PC-9 (cell line): ENCODE measurements around the gene ITPKA. TPM values are rescaled to one million over a fixed set of nuclear protein-coding genes. Genes with fewer than 3 reads are reported as not detected.

Experiments used
- BruUV-seq: library from RNA; stranded (reverse); fragments of 400-500 nt; replicated peaks from 2 replicates; lab custom pipeline; 2021; lab: Mats Ljungman, UMichigan
- CTCF ChIA-PET: fragments of 300-600 bp; sonication (Branson Sonifier 250); formaldehyde crosslinking; loops from one replicate; lab custom pipeline; 2022; ENCODE audit warnings: antibody characterized with exemption; lab: Charles Lee
- POLR2A ChIA-PET: fragments of 300-600 bp; sonication (Branson Sonifier 250); formaldehyde crosslinking; loops from one replicate; lab custom pipeline; 2022; ENCODE audit warnings: antibody characterized with exemption; ENCODE audit not compliant: unreplicated experiment; lab: Charles Lee
- DNase-seq, 2 experiments: peaks; one replicate each; pipeline versions ENCODE4 v3.0.0 to v3.0.0-alpha.2; 2015 to 2022; ENCODE audit warnings: mixed read lengths in 1 of 2
- H2AFZ ChIP-seq: fragments of 200-600 bp; sonication (generic); 2 replicates; pipeline ENCODE4 v1.8.1; 2017; ENCODE audit warnings: antibody characterized with exemption
- H3F3A ChIP-seq: fragments of 200-600 bp; sonication (generic); 2 replicates; pipeline ENCODE4 v1.8.1; 2017; ENCODE audit warnings: antibody characterized with exemption, mild to moderate bottlenecking, low read depth; ENCODE audit not compliant: insufficient read depth
- H3K27ac ChIP-seq: fragments of 200-600 bp; sonication (generic); 2 replicates; pipeline ENCODE4 v1.6.1; 2016; ENCODE audit warnings: mixed run types
- H3K27me3 ChIP-seq: fragments of 200-600 bp; sonication (generic); 2 replicates; pipeline ENCODE4 v1.6.1; 2016; ENCODE audit warnings: low read depth, mixed run types; ENCODE audit not compliant: insufficient read depth
- H3K36me3 ChIP-seq: fragments of 200-600 bp; sonication (generic); 2 replicates; pipeline ENCODE4 v1.6.1; 2016; ENCODE audit warnings: low read depth, mixed run types
- H3K4me1 ChIP-seq: fragments of 200-600 bp; sonication (generic); replicated peaks from 2 replicates; pipeline ENCODE4 v1.6.1; 2016; ENCODE audit warnings: mixed run types; ENCODE audit not compliant: insufficient read depth
- H3K4me2 ChIP-seq: fragments of 200-600 bp; sonication (generic); 2 replicates; pipeline ENCODE4 v1.6.1; 2017; ENCODE audit warnings: mixed run types
- H3K4me3 ChIP-seq: fragments of 200-600 bp; sonication (generic); 2 replicates; pipeline ENCODE4 v1.6.1; 2016; ENCODE audit warnings: mixed run types
- H3K79me2 ChIP-seq: fragments of 200-600 bp; sonication (generic); 2 replicates; pipeline ENCODE4 v1.6.1; 2017; ENCODE audit warnings: low read depth, mixed run types
- H3K9me2 ChIP-seq: fragments of 200-600 bp; sonication (generic); 2 replicates; pipeline ENCODE4 v1.8.1; 2017; ENCODE audit warnings: mild to moderate bottlenecking; ENCODE audit not compliant: insufficient read depth
- H3K9me3 ChIP-seq: fragments of 200-600 bp; sonication (generic); 2 replicates; pipeline ENCODE4 v1.8.1; 2016; ENCODE audit warnings: low read depth; ENCODE audit not compliant: insufficient read depth
- H4K20me1 ChIP-seq: fragments of 200-600 bp; sonication (generic); 2 replicates; pipeline ENCODE4 v1.8.1; 2017; ENCODE audit not compliant: insufficient read depth
- EZH2 ChIP-seq: fragments of 200-600 bp; sonication (generic); IDR thresholded peaks from 2 replicates; pipeline ENCODE4 v1.8.0; 2017; ENCODE audit warnings: antibody characterized with exemption, low read depth
- intact Hi-C: fragments of 100-400 bp; cut with micrococcal nuclease; formaldehyde crosslinking; loops from one replicate; pipeline ENCODE4 v1.10.0; 2022; ENCODE audit not compliant: unreplicated experiment
- total RNA-seq: library from RNA; stranded (reverse); gene quantifications from 2 replicates; pipeline ENCODE4 v1.2.3, GENCODE V29; 2021
- TF ChIP-seq, protein P1 (sequence below): fragments of 200-600 bp; sonication (generic); conservative IDR thresholded peaks from 2 replicates; pipeline ENCODE4 v1.6.1; 2017; ENCODE audit warnings: mixed run types, antibody characterized with exemption, mild to moderate bottlenecking, moderate library complexity

Gene ITPKA
- total RNA-seq, 1 experiment from 2014 or later: 5.3 TPM

DNA sequence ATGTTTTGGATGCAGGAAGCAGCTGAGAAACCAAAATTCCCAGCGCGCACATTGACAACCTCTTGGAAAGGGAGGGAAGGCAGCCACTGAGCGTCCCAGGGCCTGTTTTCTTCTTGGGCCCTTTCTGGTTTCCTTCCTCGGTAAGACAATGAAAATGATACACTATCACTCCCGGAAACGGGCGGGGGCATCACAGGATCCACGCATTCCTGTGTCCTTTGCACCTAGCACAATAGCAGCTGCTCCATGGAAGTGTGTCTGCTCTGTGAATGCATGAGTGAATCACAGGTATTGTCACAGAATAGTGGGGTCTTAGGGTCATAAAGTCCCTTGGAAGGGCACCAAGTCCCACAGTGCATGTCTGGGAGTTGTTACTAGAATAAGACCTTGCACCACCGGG lies 6.3 kb upstream of the ITPKA start:
- Histone ChIP-seq H3K36me3 (no peaks in the 10 kb centered on the region), H3K27me3 (no peaks in the 10 kb centered on the region), H3F3A (no peaks in the 10 kb centered on the region; the same call in 1 of the 2 replicates), H2AFZ (no peak overlapping the region), H4K20me1 (no peaks in the 10 kb centered on the region), H3K79me2 (no peaks in the 10 kb centered on the region), H3K9me3 (no peaks in the 10 kb centered on the region), H3K9me2 (no peaks in the 10 kb centered on the region), H3K4me1 (peaks cover 14% of the 10 kb centered on the region), H3K4me3 (no peak overlapping the region), H3K27ac (no peak overlapping the region), H3K4me2 (no peak overlapping the region)
- no peak for DNase-seq
- BruUV-seq: no TSS peak
- POLR2A ChIA-PET: no interaction called here
- CTCF ChIA-PET: no interaction called here
- intact Hi-C loops: no loop called here
- TF ChIP-seq, protein P1, sequence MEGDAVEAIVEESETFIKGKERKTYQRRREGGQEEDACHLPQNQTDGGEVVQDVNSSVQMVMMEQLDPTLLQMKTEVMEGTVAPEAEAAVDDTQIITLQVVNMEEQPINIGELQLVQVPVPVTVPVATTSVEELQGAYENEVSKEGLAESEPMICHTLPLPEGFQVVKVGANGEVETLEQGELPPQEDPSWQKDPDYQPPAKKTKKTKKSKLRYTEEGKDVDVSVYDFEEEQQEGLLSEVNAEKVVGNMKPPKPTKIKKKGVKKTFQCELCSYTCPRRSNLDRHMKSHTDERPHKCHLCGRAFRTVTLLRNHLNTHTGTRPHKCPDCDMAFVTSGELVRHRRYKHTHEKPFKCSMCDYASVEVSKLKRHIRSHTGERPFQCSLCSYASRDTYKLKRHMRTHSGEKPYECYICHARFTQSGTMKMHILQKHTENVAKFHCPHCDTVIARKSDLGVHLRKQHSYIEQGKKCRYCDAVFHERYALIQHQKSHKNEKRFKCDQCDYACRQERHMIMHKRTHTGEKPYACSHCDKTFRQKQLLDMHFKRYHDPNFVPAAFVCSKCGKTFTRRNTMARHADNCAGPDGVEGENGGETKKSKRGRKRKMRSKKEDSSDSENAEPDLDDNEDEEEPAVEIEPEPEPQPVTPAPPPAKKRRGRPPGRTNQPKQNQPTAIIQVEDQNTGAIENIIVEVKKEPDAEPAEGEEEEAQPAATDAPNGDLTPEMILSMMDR: no peak
- no peak for TF ChIP-seq EZH2

DNA sequence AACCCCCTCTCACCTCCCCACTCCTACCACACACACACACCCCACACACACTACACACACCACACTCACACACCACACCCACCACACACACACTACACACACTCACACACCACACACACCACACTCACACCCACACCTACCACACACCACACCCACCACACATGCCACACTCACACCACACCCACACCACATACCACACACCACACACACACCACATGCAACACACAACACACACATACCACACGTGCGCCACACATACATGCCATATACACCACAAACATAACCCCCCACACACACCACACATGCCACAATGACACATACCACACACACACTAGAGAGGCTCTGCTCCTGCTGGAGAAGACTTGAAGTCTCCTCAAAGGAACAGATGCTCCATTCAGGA lies 5.9 kb upstream of the ITPKA start:
- Histone ChIP-seq H3K4me2 (no peak overlapping the region), H3F3A (no peaks in the 10 kb centered on the region; the same call in 1 of the 2 replicates), H2AFZ (no peak overlapping the region), H3K9me2 (no peaks in the 10 kb centered on the region), H3K4me1 (peaks cover 17% of the 10 kb centered on the region), H3K27ac (no peak overlapping the region), H3K79me2 (no peaks in the 10 kb centered on the region), H4K20me1 (no peaks in the 10 kb centered on the region), H3K27me3 (no peaks in the 10 kb centered on the region), H3K36me3 (no peaks in the 10 kb centered on the region), H3K9me3 (no peaks in the 10 kb centered on the region), H3K4me3 (no peak overlapping the region)
- TF ChIP-seq EZH2: no peak
- TF ChIP-seq, protein P1: no peak
- ChIA-PET POLR2A (no interaction called here), CTCF (no interaction called here)
- no peak for DNase-seq
- BruUV-seq: no TSS peak
- intact Hi-C loops: no loop called here

DNA sequence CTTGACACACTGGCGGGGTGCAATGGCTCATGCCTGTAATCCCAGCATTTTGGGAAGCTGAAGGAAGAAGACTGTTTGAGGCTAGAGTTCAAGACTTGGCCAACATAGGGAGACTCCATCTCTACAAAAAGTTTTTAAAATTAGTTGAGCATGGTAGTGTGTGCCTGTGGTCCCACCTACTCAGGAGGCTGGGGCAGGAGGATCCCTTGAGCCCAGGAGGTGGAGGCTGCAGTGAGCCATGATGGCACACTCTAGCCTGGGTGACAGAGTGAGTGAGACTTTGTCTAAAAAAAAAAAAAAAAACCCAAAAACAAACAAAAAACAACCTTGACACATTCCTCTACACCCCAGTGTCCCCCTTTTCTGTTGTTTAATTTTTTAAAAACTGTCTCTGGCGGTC lies 4.0 kb upstream of the ITPKA start:
- H3K27me3 ChIP-seq: no peaks in the 10 kb centered on the region
- no peaks in the 10 kb centered on the region; the same call in 1 of the 2 replicates for H3F3A ChIP-seq
- H4K20me1 ChIP-seq: no peaks in the 10 kb centered on the region
- no peaks in the 10 kb centered on the region for H3K9me2 ChIP-seq
- no peak overlapping the region for H3K4me2 ChIP-seq
- H3K79me2 ChIP-seq: no peaks in the 10 kb centered on the region
- no peaks in the 10 kb centered on the region for H3K9me3 ChIP-seq
- H2AFZ ChIP-seq: no peak overlapping the region
- H3K4me1 ChIP-seq: peaks cover 17% of the 10 kb centered on the region
- DNase-seq: no peak
- ChIA-PET POLR2A (interaction anchor here (0.6 kb wide), 1 partner anchor 24 kb away, joined by 8 read pairs; the partner anchor contains the start of gene LTK), CTCF (no interaction called here)
- TF ChIP-seq EZH2: no peak
- TF ChIP-seq, protein P1: no peak
- BruUV-seq: no TSS peak
- no peak overlapping the region for H3K27ac ChIP-seq
- intact Hi-C loops: no loop called here
- no peak overlapping the region for H3K4me3 ChIP-seq
- H3K36me3 ChIP-seq: no peaks in the 10 kb centered on the region
